Measurements from ENCODE around the gene FGFRL1.

GRCh38 chr4:1060621-1061020 lies 49.2 kb downstream of the FGFRL1 start:
- no peak for TF ChIP-seq POLR2A (IDR thresholded peaks at IDR 0.05; ENCODE audit: low read depth, low read length)
- TF ChIP-seq POLR2AphosphoS5 (IDR thresholded peaks at IDR 0.05; ENCODE audit: low read depth, low read length), result no peak
- TF ChIP-seq TAF1 (IDR thresholded peaks at IDR 0.05; ENCODE audit: low read depth, low read length), result no peak
- TF ChIP-seq POU2F2 (IDR thresholded peaks at IDR 0.05; ENCODE audit: low read depth, low read length), result no peak

Measured in GM12891 (cell line).